ENCODE measurements around the gene ANGPTL7.

ANGPTL7 gene

GRCh38 chr1:11238311-11238710, 49.2 kb downstream of the ANGPTL7 start:
- no peak for TF ChIP-seq TAF1 (IDR thresholded peaks at IDR 0.05; ENCODE audit: borderline replicate concordance, insufficient read depth, low read length)
- TF ChIP-seq POLR2AphosphoS5 (IDR thresholded peaks at IDR 0.05; ENCODE audit: low read depth, low read length), result no peak

GRCh38 chr1:11245248-11245647, 56.1 kb downstream of the ANGPTL7 start:
- no peak for TF ChIP-seq FOXP2 (optimal IDR thresholded peaks at IDR 0.05; ENCODE audit: borderline replicate concordance, extremely low read depth, extremely low read length, insufficient read depth)
- TF ChIP-seq REST (IDR thresholded peaks at IDR 0.05; ENCODE audit: insufficient read depth in 1 of 2, low read depth in 2 of 2, low read length in 2 of 2), result no peak
- no peak for TF ChIP-seq TAF1 (IDR thresholded peaks at IDR 0.05; ENCODE audit: borderline replicate concordance, insufficient read depth, low read length)
- no peak for TF ChIP-seq SIN3A (IDR thresholded peaks at IDR 0.05; ENCODE audit: borderline replicate concordance, insufficient read depth, low read length)
- TF ChIP-seq POLR2AphosphoS5 (IDR thresholded peaks at IDR 0.05; ENCODE audit: low read depth, low read length), result no peak
